Spleen (tissue), 7 donors: ENCODE results near the gene CD48.

Experiments
- POLR2A ChIP-seq, 3 donors: fragments of 450-650 bp; IDR thresholded peaks; one replicate each; pipeline ENCODE4 v1.5.1; 2017; ENCODE audit warnings: antibody characterized with exemption in 3 of 3, mild to moderate bottlenecking in 1 of 3
- POLR2AphosphoS5 ChIP-seq, 3 donors: sonication (generic); formaldehyde crosslinking; IDR thresholded peaks; one replicate each; pipeline ENCODE4 v1.5.1; 2017; ENCODE audit warnings: antibody characterized with exemption in 3 of 3
- TF ChIP-seq, protein P1 (sequence below), 11 experiments: fragments of 200-600 bp in 7 of 11; fragments of 450-650 bp in 4 of 11; sonication (generic) in 4 of 11; IDR thresholded peaks in 8 of 11; conservative IDR thresholded peaks in 3 of 11; 1 replicate in 7 of 11; 2 replicates in 4 of 11; pipeline versions ENCODE4 v1.4.0 to v1.8.0; 2016 to 2021; ENCODE audit warnings: antibody characterized with exemption in 11 of 11, inconsistent platforms in 4 of 11, mild to moderate bottlenecking in 1 of 11
- donor health status: DM: no; HTN: no; CAD: no; lungs with moderate emphysema.
- donor health status: DM: no; HTN: no; CAD: no.
- donor health status: DM: no; HTN: no; CAD: no.

- TF ChIP-seq, protein P1, sequence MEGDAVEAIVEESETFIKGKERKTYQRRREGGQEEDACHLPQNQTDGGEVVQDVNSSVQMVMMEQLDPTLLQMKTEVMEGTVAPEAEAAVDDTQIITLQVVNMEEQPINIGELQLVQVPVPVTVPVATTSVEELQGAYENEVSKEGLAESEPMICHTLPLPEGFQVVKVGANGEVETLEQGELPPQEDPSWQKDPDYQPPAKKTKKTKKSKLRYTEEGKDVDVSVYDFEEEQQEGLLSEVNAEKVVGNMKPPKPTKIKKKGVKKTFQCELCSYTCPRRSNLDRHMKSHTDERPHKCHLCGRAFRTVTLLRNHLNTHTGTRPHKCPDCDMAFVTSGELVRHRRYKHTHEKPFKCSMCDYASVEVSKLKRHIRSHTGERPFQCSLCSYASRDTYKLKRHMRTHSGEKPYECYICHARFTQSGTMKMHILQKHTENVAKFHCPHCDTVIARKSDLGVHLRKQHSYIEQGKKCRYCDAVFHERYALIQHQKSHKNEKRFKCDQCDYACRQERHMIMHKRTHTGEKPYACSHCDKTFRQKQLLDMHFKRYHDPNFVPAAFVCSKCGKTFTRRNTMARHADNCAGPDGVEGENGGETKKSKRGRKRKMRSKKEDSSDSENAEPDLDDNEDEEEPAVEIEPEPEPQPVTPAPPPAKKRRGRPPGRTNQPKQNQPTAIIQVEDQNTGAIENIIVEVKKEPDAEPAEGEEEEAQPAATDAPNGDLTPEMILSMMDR (IDR thresholded peaks at IDR 0.05 in 8 of 11, conservative IDR thresholded peaks at IDR 0.05 in 3 of 11): no peak
- no peak for TF ChIP-seq POLR2A (IDR thresholded peaks at IDR 0.05)
- no peak for TF ChIP-seq POLR2AphosphoS5 (IDR thresholded peaks at IDR 0.05)
These were observed 4.4 kb upstream of the CD48 start for GRCh38 chr1:160716013-160716412.
